ENCODE results near the gene GALNTL6.

GRCh38 chr4:172547724-172548123, 734.5 kb downstream of the GALNTL6 start:
- TF ChIP-seq, protein P1, sequence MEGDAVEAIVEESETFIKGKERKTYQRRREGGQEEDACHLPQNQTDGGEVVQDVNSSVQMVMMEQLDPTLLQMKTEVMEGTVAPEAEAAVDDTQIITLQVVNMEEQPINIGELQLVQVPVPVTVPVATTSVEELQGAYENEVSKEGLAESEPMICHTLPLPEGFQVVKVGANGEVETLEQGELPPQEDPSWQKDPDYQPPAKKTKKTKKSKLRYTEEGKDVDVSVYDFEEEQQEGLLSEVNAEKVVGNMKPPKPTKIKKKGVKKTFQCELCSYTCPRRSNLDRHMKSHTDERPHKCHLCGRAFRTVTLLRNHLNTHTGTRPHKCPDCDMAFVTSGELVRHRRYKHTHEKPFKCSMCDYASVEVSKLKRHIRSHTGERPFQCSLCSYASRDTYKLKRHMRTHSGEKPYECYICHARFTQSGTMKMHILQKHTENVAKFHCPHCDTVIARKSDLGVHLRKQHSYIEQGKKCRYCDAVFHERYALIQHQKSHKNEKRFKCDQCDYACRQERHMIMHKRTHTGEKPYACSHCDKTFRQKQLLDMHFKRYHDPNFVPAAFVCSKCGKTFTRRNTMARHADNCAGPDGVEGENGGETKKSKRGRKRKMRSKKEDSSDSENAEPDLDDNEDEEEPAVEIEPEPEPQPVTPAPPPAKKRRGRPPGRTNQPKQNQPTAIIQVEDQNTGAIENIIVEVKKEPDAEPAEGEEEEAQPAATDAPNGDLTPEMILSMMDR (IDR thresholded peaks at IDR 0.05): no peak
- no peak for TF ChIP-seq POLR2A (IDR thresholded peaks at IDR 0.05)

Measured in Peyer's patch (tissue), 4 donors.